OCI-LY1 (cell line): ENCODE results near the gene SPIC.
"Not testable (repeated sequence)": the region's sequence is repeated elsewhere in the genome, so short reads cannot be mapped to it uniquely, and the experiment has no call there.

Experiments used
- CTCF ChIP-seq: fragments of 200-600 bp; sonication (generic), shearing (Covaris generic); IDR thresholded peaks from 2 replicates; pipeline ENCODE4 v1.5.1; 2017; ENCODE audit warnings: mild to moderate bottlenecking, antibody characterized with exemption, low read length, moderate library complexity, mixed read lengths
- EZH2 ChIP-seq: fragments of 200-600 bp; sonication (generic), shearing (Covaris generic); IDR thresholded peaks from 2 replicates; pipeline ENCODE4 v1.8.0; 2017; ENCODE audit warnings: borderline replicate concordance, mixed run types, mild to moderate bottlenecking, antibody characterized with exemption, low read length, moderate library complexity, mixed read lengths

GRCh38 chr12:101471878-101472277 lies 3.3 kb upstream of the SPIC start:
- not testable (repeated sequence) for TF ChIP-seq CTCF, EZH2
